ENCODE measurements around the gene C1orf94.

DNA sequence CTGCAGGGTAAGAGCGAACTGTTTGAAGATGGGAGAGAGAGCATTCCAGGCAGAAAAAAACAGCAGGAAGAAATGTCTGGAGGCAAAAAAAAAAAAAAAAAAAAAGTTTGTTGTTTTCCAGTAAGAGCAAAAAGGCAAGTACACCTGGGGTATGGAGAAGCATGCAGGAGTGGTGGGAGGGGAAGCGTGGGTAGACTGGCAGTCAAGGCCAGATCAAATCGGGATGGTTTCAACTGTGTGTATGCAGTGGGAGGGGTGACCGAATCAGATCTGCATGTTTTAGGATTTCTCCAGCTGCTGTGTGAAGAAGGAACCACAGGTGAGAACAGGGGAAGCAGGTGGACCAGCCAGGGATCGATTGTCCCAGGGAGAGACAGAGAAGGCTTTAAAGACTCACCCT lies 46.4 kb upstream of the C1orf94 start:
- TF ChIP-seq TAF1 (IDR thresholded peaks at IDR 0.05; ENCODE audit: borderline replicate concordance, low read depth, low read length) (no peak), YY1 (IDR thresholded peaks at IDR 0.05; ENCODE audit: low read depth) (no peak), NFIC (IDR thresholded peaks at IDR 0.05; ENCODE audit: borderline replicate concordance) (no peak), POLR2AphosphoS5 (IDR thresholded peaks at IDR 0.05; ENCODE audit: low read depth, low read length) (no peak), RFX5 (IDR thresholded peaks at IDR 0.05; ENCODE audit: low read length) (no peak), RAD21 (IDR thresholded peaks at IDR 0.05; ENCODE audit: low read length) (no peak), EZH2phosphoT487 (IDR thresholded peaks at IDR 0.05; ENCODE audit: borderline replicate concordance, low read depth) (no peak)
- TF ChIP-seq, protein P1, sequence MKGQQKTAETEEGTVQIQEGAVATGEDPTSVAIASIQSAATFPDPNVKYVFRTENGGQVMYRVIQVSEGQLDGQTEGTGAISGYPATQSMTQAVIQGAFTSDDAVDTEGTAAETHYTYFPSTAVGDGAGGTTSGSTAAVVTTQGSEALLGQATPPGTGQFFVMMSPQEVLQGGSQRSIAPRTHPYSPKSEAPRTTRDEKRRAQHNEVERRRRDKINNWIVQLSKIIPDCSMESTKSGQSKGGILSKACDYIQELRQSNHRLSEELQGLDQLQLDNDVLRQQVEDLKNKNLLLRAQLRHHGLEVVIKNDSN (IDR thresholded peaks at IDR 0.05; ENCODE audit: borderline replicate concordance, low read depth): no peak
- TF ChIP-seq, protein P2, sequence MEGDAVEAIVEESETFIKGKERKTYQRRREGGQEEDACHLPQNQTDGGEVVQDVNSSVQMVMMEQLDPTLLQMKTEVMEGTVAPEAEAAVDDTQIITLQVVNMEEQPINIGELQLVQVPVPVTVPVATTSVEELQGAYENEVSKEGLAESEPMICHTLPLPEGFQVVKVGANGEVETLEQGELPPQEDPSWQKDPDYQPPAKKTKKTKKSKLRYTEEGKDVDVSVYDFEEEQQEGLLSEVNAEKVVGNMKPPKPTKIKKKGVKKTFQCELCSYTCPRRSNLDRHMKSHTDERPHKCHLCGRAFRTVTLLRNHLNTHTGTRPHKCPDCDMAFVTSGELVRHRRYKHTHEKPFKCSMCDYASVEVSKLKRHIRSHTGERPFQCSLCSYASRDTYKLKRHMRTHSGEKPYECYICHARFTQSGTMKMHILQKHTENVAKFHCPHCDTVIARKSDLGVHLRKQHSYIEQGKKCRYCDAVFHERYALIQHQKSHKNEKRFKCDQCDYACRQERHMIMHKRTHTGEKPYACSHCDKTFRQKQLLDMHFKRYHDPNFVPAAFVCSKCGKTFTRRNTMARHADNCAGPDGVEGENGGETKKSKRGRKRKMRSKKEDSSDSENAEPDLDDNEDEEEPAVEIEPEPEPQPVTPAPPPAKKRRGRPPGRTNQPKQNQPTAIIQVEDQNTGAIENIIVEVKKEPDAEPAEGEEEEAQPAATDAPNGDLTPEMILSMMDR (IDR thresholded peaks at IDR 0.05): no peak
- TF ChIP-seq, protein P3, sequence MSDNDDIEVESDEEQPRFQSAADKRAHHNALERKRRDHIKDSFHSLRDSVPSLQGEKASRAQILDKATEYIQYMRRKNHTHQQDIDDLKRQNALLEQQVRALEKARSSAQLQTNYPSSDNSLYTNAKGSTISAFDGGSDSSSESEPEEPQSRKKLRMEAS (IDR thresholded peaks at IDR 0.05; ENCODE audit: low read depth): no peak
